Measurements from ENCODE around the gene WDFY4. TPM values are rescaled to one million over a fixed set of nuclear protein-coding genes. Genes with fewer than 3 reads are reported as not detected.

WDFY4 gene, protein sequence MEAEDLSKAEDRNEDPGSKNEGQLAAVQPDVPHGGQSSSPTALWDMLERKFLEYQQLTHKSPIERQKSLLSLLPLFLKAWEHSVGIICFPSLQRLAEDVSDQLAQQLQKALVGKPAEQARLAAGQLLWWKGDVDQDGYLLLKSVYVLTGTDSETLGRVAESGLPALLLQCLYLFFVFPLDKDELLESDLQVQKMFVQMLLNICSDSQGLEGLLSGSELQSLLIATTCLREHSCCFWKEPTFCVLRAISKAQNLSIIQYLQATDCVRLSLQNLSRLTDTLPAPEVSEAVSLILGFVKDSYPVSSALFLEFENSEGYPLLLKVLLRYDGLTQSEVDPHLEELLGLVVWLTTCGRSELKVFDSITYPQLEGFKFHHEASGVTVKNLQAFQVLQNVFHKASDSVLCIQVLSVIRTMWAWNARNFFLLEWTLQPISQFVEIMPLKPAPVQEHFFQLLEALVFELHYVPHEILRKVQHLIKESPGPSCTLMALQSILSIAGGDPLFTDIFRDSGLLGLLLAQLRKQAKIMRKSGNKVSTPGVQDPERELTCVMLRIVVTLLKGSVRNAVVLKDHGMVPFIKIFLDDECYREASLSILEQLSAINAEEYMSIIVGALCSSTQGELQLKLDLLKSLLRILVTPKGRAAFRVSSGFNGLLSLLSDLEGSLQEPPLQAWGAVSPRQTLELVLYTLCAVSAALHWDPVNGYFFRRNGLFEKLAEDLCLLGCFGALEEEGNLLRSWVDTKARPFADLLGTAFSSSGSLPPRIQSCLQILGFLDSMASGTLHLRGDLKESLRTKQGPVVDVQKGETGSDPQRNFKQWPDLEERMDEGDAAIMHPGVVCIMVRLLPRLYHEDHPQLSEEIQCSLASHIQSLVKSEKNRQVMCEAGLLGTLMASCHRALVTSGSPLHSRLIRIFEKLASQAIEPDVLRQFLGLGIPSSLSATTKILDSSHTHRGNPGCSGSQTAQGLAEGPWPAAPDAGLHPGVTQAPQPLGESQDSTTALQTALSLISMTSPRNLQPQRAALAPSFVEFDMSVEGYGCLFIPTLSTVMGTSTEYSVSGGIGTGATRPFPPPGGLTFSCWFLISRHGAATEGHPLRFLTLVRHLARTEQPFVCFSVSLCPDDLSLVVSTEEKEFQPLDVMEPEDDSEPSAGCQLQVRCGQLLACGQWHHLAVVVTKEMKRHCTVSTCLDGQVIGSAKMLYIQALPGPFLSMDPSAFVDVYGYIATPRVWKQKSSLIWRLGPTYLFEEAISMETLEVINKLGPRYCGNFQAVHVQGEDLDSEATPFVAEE (N-terminal part only)
- total RNA-seq = 1 to 10 TPM in 1 of 4 donors, under 1 TPM in 3; 0.61 to 3.8 (median 0.88) TPM

DNA sequence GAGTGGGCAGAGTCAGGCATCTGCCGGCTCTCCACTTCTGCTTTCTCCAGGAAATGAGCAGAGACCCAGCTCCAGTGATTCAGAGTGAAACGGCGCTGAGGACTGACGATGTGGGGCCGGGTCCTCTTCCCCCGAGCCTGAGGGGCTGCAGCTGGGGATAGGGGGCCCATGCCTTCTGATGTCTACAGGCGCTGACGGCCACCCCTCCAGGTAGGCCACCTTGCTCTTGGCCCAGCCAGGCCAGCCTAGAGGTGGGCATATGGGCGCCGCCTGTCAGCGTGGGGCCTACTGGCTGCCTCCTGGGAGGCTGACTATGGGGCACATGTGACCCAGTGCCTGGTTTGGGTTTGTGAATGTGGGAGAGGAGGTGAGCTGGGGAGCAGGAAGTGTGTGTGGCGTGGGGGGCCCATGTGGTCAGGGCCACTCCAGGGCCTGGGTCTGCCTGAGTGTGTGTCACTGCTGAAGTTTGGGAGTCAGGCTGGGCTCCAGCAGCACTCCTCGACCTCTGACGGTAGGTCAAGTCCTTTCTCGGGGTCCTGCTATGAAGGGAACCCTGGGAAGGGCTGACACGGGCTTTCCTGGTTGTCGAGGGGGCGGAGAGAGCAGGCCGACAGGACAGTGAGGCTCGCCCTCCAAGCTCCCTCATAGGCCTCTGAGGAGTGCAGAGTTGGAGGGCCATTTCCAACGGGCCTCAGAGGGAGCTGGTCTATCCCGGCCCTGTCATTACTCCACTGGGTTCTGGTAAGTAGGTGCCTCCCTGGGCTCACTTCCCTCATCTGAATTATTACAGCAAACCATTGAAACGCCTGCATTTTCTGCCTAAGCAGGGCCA is at the start of gene WDFY4:
TSS of gene WDFY4 (plus strand) at position 82 of the 832 bp plus-strand sequence. CDS start 24,860 bp downstream, outside the sequence.
- H3K27me3 ChIP-seq = no peaks in the 10 kb centered on the region
- intact Hi-C loops (cut with DNase I) = no loop called here
- peak within 1 kb of the TSS in 3 of 4 donors; percentile 14 to 69 (median 67) for H3K27ac ChIP-seq
- no peak for DNase-seq
- H3K36me3 ChIP-seq = no peaks in the 10 kb centered on the region
- H3K9me3 ChIP-seq = no peaks in the 10 kb centered on the region
- TF ChIP-seq POLR2A (IDR thresholded peaks at IDR 0.05) = peak in 1 of 4 donors; percentile 20
- TF ChIP-seq, protein P1, sequence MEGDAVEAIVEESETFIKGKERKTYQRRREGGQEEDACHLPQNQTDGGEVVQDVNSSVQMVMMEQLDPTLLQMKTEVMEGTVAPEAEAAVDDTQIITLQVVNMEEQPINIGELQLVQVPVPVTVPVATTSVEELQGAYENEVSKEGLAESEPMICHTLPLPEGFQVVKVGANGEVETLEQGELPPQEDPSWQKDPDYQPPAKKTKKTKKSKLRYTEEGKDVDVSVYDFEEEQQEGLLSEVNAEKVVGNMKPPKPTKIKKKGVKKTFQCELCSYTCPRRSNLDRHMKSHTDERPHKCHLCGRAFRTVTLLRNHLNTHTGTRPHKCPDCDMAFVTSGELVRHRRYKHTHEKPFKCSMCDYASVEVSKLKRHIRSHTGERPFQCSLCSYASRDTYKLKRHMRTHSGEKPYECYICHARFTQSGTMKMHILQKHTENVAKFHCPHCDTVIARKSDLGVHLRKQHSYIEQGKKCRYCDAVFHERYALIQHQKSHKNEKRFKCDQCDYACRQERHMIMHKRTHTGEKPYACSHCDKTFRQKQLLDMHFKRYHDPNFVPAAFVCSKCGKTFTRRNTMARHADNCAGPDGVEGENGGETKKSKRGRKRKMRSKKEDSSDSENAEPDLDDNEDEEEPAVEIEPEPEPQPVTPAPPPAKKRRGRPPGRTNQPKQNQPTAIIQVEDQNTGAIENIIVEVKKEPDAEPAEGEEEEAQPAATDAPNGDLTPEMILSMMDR (IDR thresholded peaks at IDR 0.05) = no peak
- 75 to 86% methylated on average over 1 to 8 of the region's 23 CpGs for WGBS, 2 donors
- H3K4me3 ChIP-seq = peak within 1 kb of the TSS in 3 of 4 donors; percentile 14 to 50 (median 22)
- peaks cover 0 to 20% (median 11%) of the 10 kb centered on the region in 3 donors for H3K4me1 ChIP-seq

DNA sequence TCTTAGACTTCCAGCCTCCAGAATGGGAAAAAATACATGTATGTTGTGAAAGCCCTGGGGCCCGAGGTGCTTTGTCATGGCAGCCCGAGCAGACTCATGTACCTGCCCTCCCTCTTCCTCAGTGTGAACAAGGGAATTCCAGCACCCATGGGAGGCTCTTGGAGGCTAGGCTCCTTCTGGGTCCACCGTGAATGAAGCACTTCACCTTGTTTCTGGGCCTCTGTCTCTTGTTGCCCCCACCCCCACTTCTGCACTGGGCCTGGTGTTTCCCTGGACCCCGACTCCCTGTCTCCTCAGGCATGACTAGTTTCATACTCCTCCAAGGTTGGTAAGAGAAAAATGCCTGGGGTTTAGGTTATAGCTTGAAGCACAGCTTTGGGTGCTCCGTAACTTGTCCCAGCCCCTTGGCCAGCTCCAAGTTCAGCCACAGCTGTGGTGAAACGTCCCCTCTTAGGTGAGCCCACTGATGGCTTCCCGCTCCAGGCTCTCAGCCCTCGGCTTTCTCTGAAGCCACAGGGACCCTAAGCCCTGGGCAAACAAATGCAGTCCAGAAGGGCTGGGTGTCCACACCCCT is 49.6 kb upstream of the WDFY4 start:
- TF ChIP-seq POLR2A (IDR thresholded peaks at IDR 0.05) = no peak
- TF ChIP-seq, protein P1 (IDR thresholded peaks at IDR 0.05) = no peak
- H3K27me3 ChIP-seq = peaks cover 0 to 7% (median 0%) of the 10 kb centered on the region in 4 donors
- H3K36me3 ChIP-seq = no peaks in the 10 kb centered on the region
- peak overlapping the region in 2 of 4 donors; percentile 21 to 30 for H3K27ac ChIP-seq
- DNase-seq = no peak
- H3K9me3 ChIP-seq = no peaks in the 10 kb centered on the region
- 69 to 83% methylated on average over 1 to 6 of the region's 8 CpGs for WGBS, 2 donors
- H3K4me3 ChIP-seq = no peak overlapping the region
- H3K4me1 ChIP-seq = peaks cover 0 to 23% (median 0%) of the 10 kb centered on the region in 3 donors
- intact Hi-C loops (cut with DNase I) = no loop called here

DNA sequence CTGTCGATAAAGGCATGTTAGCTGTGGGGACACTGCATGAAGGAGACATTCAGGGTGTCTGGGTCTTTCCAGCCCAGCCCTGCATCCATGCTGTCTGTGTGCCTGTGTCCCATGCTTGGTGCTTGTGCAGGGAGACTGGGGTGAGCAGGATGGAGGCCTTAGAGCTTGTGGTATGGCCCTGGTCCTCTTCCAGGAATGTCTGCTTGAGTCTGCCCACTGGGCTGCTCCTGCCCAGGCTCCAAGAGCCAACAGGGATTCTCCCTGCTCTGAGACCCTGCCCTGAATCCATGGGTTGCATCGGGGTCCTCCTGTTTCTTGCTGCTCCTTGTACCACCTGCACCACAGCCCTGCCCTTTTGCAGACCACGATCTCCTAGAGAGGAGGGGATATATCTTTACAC is 48.4 kb upstream of the WDFY4 start:
- Histone ChIP-seq H3K9me3 (peaks cover 0 to 9% (median 5%) of the 10 kb centered on the region in 3 donors), H3K27me3 (peaks cover 0 to 7% (median 0%) of the 10 kb centered on the region in 4 donors), H3K27ac (no peak overlapping the region), H3K4me3 (no peak overlapping the region), H3K4me1 (peaks cover 0 to 23% (median 0%) of the 10 kb centered on the region in 3 donors), H3K36me3 (no peaks in the 10 kb centered on the region)
- 54 to 63% methylated on average over 1 to 3 of the region's 3 CpGs for WGBS, 2 donors
- intact Hi-C loops (cut with DNase I) = no loop called here
- DNase-seq = no peak
- TF ChIP-seq, protein P1 (IDR thresholded peaks at IDR 0.05) = no peak
- no peak for TF ChIP-seq POLR2A (IDR thresholded peaks at IDR 0.05)

DNA sequence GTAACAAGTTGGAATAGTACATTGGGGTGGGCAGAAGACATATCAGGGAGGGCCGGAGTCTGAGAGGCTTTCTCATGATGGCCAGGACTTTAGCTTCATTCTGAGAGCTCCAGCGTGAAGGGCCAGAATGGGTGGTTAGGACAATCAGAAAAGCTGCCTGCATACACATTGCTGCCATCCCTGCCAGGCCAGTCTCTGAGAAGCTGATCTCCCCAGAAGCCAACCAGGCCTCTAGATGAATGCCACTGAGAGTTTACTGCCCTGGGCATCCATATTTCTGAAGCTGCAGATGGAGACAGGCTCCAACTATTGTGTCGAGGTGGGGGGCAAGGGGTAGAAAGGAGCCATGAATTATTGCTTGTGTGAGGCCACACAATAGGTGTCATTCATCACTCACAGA is 47.8 kb upstream of the WDFY4 start:
- Histone ChIP-seq H3K27ac (no peak overlapping the region), H3K27me3 (peaks cover 0 to 7% (median 0%) of the 10 kb centered on the region in 4 donors), H3K36me3 (no peaks in the 10 kb centered on the region), H3K9me3 (peaks cover 0 to 10% (median 8%) of the 10 kb centered on the region in 3 donors), H3K4me3 (no peak overlapping the region), H3K4me1 (peaks cover 0 to 23% (median 0%) of the 10 kb centered on the region in 3 donors)
- WGBS, 2 donors = 71 to 83% methylated on average over 3 of the region's 3 CpGs
- TF ChIP-seq POLR2A (IDR thresholded peaks at IDR 0.05) = no peak
- TF ChIP-seq, protein P1 (IDR thresholded peaks at IDR 0.05) = no peak
- intact Hi-C loops (cut with DNase I) = no loop called here
- DNase-seq = no peak
